22Rv1 (cell line): ENCODE measurements around the gene AKAP12.
"Not testable (repeated sequence)": the region's sequence is repeated elsewhere in the genome, so short reads cannot be mapped to it uniquely, and the experiment has no call there.

Experiments used
- H3K27ac ChIP-seq: fragments of 450-650 bp; 2 replicates; pipeline ENCODE4 v1.5.1; 2017
- ZFX ChIP-seq: fragments of 450-650 bp; IDR thresholded peaks from 2 replicates; pipeline ENCODE4 v1.6.1; 2017; ENCODE audit warnings: antibody characterized with exemption, borderline replicate concordance
- TF ChIP-seq, protein P1 (sequence below): fragments of 450-650 bp; IDR thresholded peaks from 2 replicates; pipeline ENCODE4 v1.5.1; 2017; ENCODE audit warnings: mild to moderate bottlenecking

Gene AKAP12

GRCh38 chr6:151380848-151381205, 141.1 kb downstream of the AKAP12 start:
- TF ChIP-seq ZFX = no peak
- TF ChIP-seq, protein P1, sequence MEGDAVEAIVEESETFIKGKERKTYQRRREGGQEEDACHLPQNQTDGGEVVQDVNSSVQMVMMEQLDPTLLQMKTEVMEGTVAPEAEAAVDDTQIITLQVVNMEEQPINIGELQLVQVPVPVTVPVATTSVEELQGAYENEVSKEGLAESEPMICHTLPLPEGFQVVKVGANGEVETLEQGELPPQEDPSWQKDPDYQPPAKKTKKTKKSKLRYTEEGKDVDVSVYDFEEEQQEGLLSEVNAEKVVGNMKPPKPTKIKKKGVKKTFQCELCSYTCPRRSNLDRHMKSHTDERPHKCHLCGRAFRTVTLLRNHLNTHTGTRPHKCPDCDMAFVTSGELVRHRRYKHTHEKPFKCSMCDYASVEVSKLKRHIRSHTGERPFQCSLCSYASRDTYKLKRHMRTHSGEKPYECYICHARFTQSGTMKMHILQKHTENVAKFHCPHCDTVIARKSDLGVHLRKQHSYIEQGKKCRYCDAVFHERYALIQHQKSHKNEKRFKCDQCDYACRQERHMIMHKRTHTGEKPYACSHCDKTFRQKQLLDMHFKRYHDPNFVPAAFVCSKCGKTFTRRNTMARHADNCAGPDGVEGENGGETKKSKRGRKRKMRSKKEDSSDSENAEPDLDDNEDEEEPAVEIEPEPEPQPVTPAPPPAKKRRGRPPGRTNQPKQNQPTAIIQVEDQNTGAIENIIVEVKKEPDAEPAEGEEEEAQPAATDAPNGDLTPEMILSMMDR = no peak
- H3K27ac ChIP-seq = no peak overlapping the region

DNA sequence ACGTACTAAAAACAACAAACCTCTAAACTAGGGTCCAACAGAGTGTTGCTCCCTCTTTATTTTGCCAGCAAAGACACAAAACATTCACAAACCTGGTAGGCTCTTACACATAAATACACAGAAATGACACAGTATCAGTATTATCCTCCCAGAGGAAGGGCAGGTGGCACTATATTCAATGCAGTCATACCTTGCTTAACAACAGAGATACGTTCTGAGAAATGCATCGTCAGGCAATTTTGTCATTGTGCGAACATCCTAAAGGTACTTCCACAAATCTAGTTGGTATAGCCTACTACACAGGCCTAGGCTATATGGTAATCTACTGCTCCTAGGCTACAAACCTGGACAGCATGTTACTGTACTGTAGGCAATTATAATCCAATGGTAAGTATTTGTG, 142.0 kb downstream of the AKAP12 start:
- no peak overlapping the region for H3K27ac ChIP-seq
- no peak for TF ChIP-seq ZFX
- TF ChIP-seq, protein P1 = no peak

DNA sequence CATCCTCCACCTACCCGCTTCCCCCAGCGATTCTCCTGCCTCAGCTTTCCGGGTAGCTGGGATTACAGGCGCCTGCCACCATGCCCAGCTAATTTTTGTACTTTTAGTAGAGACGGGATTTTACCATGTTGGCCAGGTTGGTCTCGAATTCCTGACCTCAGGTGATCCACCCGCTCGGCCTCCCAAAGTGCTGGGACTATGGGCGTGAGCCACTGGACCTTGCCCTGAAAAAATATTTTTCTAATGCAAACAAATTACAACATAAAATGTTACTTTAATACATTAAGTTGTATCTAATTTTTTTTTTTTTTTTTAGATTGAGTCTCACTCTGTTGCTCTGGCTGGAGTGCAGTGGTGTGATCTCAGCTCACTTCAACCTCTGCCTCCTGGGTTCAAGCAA, 142.9 kb downstream of the AKAP12 start:
- not testable (repeated sequence) for H3K27ac ChIP-seq

GRCh38 chr6:151384151-151384550, 144.4 kb downstream of the AKAP12 start:
- TF ChIP-seq, protein P1 = no peak
- TF ChIP-seq ZFX = no peak
- no peak overlapping the region for H3K27ac ChIP-seq

DNA sequence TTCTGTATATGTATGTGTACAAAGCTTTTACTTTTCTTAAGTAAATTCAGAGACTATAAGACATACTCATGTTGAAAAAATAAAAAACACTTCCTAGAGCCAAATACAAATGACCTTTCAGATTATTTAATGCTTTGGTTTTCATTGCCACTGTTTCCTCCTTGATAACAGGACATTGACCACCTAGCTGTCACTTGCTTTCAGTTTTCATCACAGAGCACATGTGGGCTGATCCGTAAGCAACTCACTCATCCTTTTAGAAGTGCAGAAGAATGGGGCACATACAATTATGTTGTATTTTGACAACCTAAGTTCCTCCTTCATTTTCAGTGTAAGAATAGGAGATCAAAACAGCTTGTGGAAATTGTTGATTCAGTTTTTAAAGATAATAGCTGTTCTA, 145.4 kb downstream of the AKAP12 start:
- no peak overlapping the region for H3K27ac ChIP-seq
- no peak for TF ChIP-seq ZFX
- TF ChIP-seq, protein P1 = no peak

GRCh38 chr6:151387175-151387970, 147.6 kb downstream of the AKAP12 start:
- no peak for TF ChIP-seq ZFX
- TF ChIP-seq, protein P1 = no peak
- no peak overlapping the region for H3K27ac ChIP-seq

- TF ChIP-seq, protein P1 = no peak
- TF ChIP-seq ZFX = no peak
- peak overlapping the region; percentile 100; the same call in 1 of the 2 replicates for H3K27ac ChIP-seq
Observed at GRCh38 chr6:151388236-151388635, 148.5 kb downstream of the AKAP12 start.

DNA sequence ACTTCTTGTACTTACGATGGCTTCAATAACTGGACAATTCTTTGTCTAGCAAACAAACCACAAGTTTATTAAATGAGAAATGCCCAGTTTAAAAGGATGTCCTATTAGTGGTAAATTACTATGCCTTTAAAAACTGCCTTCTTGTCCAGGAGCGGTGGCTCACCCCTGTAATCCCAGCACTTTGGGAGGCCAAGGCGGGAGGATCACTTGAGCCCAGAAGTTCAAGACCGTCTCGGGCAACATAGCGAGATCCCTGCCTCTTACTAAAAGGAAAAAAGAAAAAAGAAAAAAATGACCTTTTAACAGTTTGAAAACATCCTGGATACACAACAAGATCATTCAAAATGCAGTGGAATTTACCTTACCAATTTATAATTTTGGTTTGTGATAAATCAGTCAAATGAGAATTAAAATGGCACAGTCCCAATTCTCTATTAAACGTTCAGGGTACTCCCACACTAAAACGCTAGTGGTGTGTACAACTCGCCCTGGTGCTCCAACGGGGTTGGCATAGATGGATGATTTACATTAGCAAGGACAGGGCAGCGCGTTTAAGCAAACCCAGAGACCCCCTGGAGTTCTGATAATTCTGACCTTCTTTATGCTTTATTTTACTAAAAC, 149.3 kb downstream of the AKAP12 start:
- TF ChIP-seq, protein P1 = no peak
- no peak for TF ChIP-seq ZFX
- peak overlapping the region; percentile 100 for H3K27ac ChIP-seq
